Neural cell (in vitro differentiated cells): ENCODE data around the gene NFE2L3. TPM values are rescaled to one million over a fixed set of nuclear protein-coding genes. Genes with fewer than 3 reads are reported as not detected.
"Not testable (repeated sequence)": the region's sequence is repeated elsewhere in the genome, so short reads cannot be mapped to it uniquely, and the experiment has no call there.

Experiments used
- H2AFZ ChIP-seq: fragments of 200-600, 300-800 bp; sonication (generic), shearing (Covaris generic); 2 replicates; pipeline ENCODE4 v1.6.0; 2014; ENCODE audit warnings: low read depth, mild to moderate bottlenecking, antibody characterized with exemption, low read length, moderate library complexity
- H3F3A ChIP-seq: fragments of 200-600 bp; shearing (Covaris generic); 2 replicates; pipeline ENCODE4 v1.6.1; 2016; ENCODE audit warnings: mild to moderate bottlenecking, moderate library complexity, mixed read lengths, antibody characterized with exemption, low read length; ENCODE audit not compliant: insufficient read depth, poor library complexity, severe bottlenecking
- H3K27ac ChIP-seq: fragments of 200-600, 300-800 bp; sonication (generic), shearing (Covaris generic); 2 replicates; pipeline ENCODE4 v1.5.1; 2014; ENCODE audit warnings: mild to moderate bottlenecking, low read length, moderate library complexity
- H3K27me3 ChIP-seq: fragments of 300-800, 200-600 bp; sonication (generic), shearing (Covaris generic); 2 replicates; pipeline ENCODE4 v1.6.0; 2014; ENCODE audit warnings: mild to moderate bottlenecking, low read depth, low read length, moderate library complexity; ENCODE audit not compliant: insufficient read depth
- H3K36me3 ChIP-seq: fragments of 300-800, 200-600 bp; sonication (generic), shearing (Covaris generic); 2 replicates; pipeline ENCODE4 v1.5.1; 2014; ENCODE audit warnings: mild to moderate bottlenecking, antibody characterized with exemption, low read length, moderate library complexity; ENCODE audit not compliant: insufficient read depth
- H3K4me2 ChIP-seq: fragments of 300-800, 200-600 bp; sonication (generic), shearing (Covaris generic); 2 replicates; pipeline ENCODE4 v1.6.0; 2014; ENCODE audit warnings: mild to moderate bottlenecking, low read length
- H3K4me3 ChIP-seq: fragments of 300-800, 200-600 bp; sonication (generic), shearing (Covaris generic); 2 replicates; pipeline ENCODE4 v1.5.1; 2014; ENCODE audit warnings: mild to moderate bottlenecking, low read length, moderate library complexity
- H3K79me2 ChIP-seq: fragments of 200-600 bp; shearing (Covaris generic); replicated peaks from 2 replicates; pipeline ENCODE4 v1.6.0; 2014; ENCODE audit warnings: mild to moderate bottlenecking, low read length, moderate library complexity; ENCODE audit not compliant: insufficient read depth
- H3K9ac ChIP-seq: fragments of 300-800, 200-600 bp; sonication (generic), shearing (Covaris generic); 2 replicates; pipeline ENCODE4 v1.6.1; 2016; ENCODE audit warnings: mild to moderate bottlenecking, low read length, mixed read lengths
- H3K9me2 ChIP-seq: fragments of 200-600 bp; shearing (Covaris generic); 2 replicates; pipeline ENCODE4 v1.6.1; 2016; ENCODE audit warnings: mild to moderate bottlenecking, low read length, mixed read lengths; ENCODE audit not compliant: insufficient read depth
- H3K9me3 ChIP-seq: fragments of 200-600, 300-800 bp; sonication (generic), shearing (Covaris generic); 2 replicates; pipeline ENCODE4 v1.6.1; 2016; ENCODE audit warnings: mild to moderate bottlenecking, mixed run types, low read length, moderate library complexity, mixed read lengths
- H4K20me1 ChIP-seq: fragments of 200-600 bp; shearing (Covaris generic); 2 replicates; pipeline ENCODE4 v1.6.1; 2016; ENCODE audit warnings: mild to moderate bottlenecking, mixed run types; ENCODE audit not compliant: insufficient read depth
- CTCF ChIP-seq: fragments of 450-650 bp; IDR thresholded peaks from 2 replicates; pipeline ENCODE4 v1.5.1; 2014; ENCODE audit warnings: antibody characterized with exemption, mild to moderate bottlenecking, moderate library complexity; ENCODE audit not compliant: poor library complexity, severe bottlenecking
- EP300 ChIP-seq: fragments of 450-650 bp; conservative IDR thresholded peaks from 2 replicates; pipeline ENCODE4 v1.6.1; 2014; ENCODE audit warnings: antibody characterized with exemption, mild to moderate bottlenecking, moderate library complexity; ENCODE audit not compliant: poor library complexity, severe bottlenecking
- EZH2 ChIP-seq: fragments of 200-600, 300-800 bp; shearing (Covaris generic), sonication (generic); IDR thresholded peaks from 2 replicates; pipeline ENCODE4 v1.6.1; 2014; ENCODE audit warnings: antibody characterized with exemption, low read length, borderline replicate concordance, mild to moderate bottlenecking; ENCODE audit not compliant: insufficient read depth, poor library complexity, severe bottlenecking
- MXI1 ChIP-seq: fragments of 450-650 bp; conservative IDR thresholded peaks from 2 replicates; pipeline ENCODE4 v1.6.1; 2014; ENCODE audit warnings: antibody characterized with exemption, mild to moderate bottlenecking; ENCODE audit not compliant: poor library complexity, severe bottlenecking
- POLR2AphosphoS5 ChIP-seq: IDR thresholded peaks from 2 replicates; pipeline ENCODE4 v1.6.1; 2012
- RAD21 ChIP-seq: fragments of 450-650 bp; conservative IDR thresholded peaks from 2 replicates; pipeline ENCODE4 v1.6.1; 2014; ENCODE audit warnings: antibody characterized with exemption, mild to moderate bottlenecking, moderate library complexity
- REST ChIP-seq: IDR thresholded peaks from 2 replicates; pipeline ENCODE4 v1.6.1; 2012; ENCODE audit warnings: borderline replicate concordance
- SMC3 ChIP-seq: fragments of 450-650 bp; conservative IDR thresholded peaks from 2 replicates; pipeline ENCODE4 v1.6.1; 2014; ENCODE audit warnings: antibody characterized with exemption, mild to moderate bottlenecking, moderate library complexity; ENCODE audit not compliant: poor library complexity
- TAF1 ChIP-seq: IDR thresholded peaks from 2 replicates; pipeline ENCODE4 v1.6.1; 2012; ENCODE audit warnings: low read depth
- polyA plus RNA-seq: library from polyadenylated mRNA; depleted of rRNA; stranded (reverse); fragments of >200 nt; gene quantifications from 2 replicates; pipeline ENCODE4 v1.2.3, GENCODE V29; 2014

Gene NFE2L3
- polyA plus RNA-seq, 1 donor from 2014 or later, result 2.9 TPM

- Histone ChIP-seq H3K36me3 (peaks cover 10% of the 10 kb centered on the region), H3K4me3 (no peak overlapping the region), H3K27me3 (no peaks in the 10 kb centered on the region), H3F3A (no peaks in the 10 kb centered on the region), H3K4me2 (no peak overlapping the region), H4K20me1 (no peaks in the 10 kb centered on the region), H3K9me3 (no peaks in the 10 kb centered on the region), H3K79me2 (no peaks in the 10 kb centered on the region), H2AFZ (no peak overlapping the region), H3K9ac (no peak overlapping the region), H3K9me2 (no peaks in the 10 kb centered on the region), H3K27ac (no peak overlapping the region)
- TF ChIP-seq REST (no peak), CTCF (no peak), TAF1 (no peak), SMC3 (no peak), RAD21 (no peak), EP300 (no peak), EZH2 (no peak), MXI1 (no peak), POLR2AphosphoS5 (no peak)
These were observed 31.7 kb downstream of the NFE2L3 start for GRCh38 chr7:26183545-26184280.

GRCh38 chr7:26184281-26185101 is 32.5 kb downstream of the NFE2L3 start:
- H2AFZ ChIP-seq, H4K20me1 ChIP-seq, H3K9me2 ChIP-seq, H3K27ac ChIP-seq, H3K79me2 ChIP-seq, H3K4me2 ChIP-seq, H3F3A ChIP-seq, H3K9me3 ChIP-seq, H3K9ac ChIP-seq, H3K27me3 ChIP-seq, H3K4me3 ChIP-seq: not testable (repeated sequence)
- peaks cover 17% of the 10 kb centered on the region for H3K36me3 ChIP-seq
